Keratinocyte (primary cell): Measurements from ENCODE around the gene NHLRC3. TPM values are rescaled to one million over a fixed set of nuclear protein-coding genes. Genes with fewer than 3 reads are reported as not detected.
A peak's percentile ranks its signal among the peaks of the same experiment; 100 is the strongest.

ENCODE experiments used
- DNase-seq: peaks from one replicate; pipeline ENCODE4 v3.0.0-alpha.2; 2011; ENCODE audit warnings: low read depth, missing footprints, low spot score
- FAIRE-seq: peaks from 2 replicates; lab custom pipeline; 2011; peaks lifted over from hg19 to GRCh38; lab: Jason Lieb, UNC
- H2AFZ ChIP-seq: 2 replicates; pipeline ENCODE4 v1.6.0; 2012; ENCODE audit warnings: low read length, control low read depth, inconsistent platforms; ENCODE audit not compliant: control insufficient read depth
- H3K27ac ChIP-seq: 2 replicates; pipeline ENCODE4 v1.5.1; 2011; ENCODE audit warnings: low read length; ENCODE audit not compliant: control insufficient read depth, insufficient read depth
- H3K27me3 ChIP-seq: 3 replicates; pipeline ENCODE4 v1.6.0; 2011; ENCODE audit warnings: low read length; ENCODE audit not compliant: control insufficient read depth, insufficient read depth; ENCODE audit errors: extremely low read depth
- H3K36me3 ChIP-seq, 2 experiments: 2 replicates in 1 of 2; 3 replicates in 1 of 2; pipeline ENCODE4 v1.5.1; 2011; ENCODE audit warnings: low read length in 2 of 2, mild to moderate bottlenecking in 1 of 2; ENCODE audit not compliant: control insufficient read depth in 2 of 2, insufficient read depth in 2 of 2; ENCODE audit errors: extremely low read depth in 1 of 2
- H3K4me1 ChIP-seq: 3 replicates; pipeline ENCODE4 v1.5.1; 2011; ENCODE audit warnings: low read length; ENCODE audit not compliant: control insufficient read depth, insufficient read depth; ENCODE audit errors: extremely low read depth
- H3K4me2 ChIP-seq: 3 replicates; pipeline ENCODE4 v1.6.0; 2011; ENCODE audit warnings: low read depth, low read length; ENCODE audit not compliant: control insufficient read depth, insufficient read depth; ENCODE audit errors: extremely low read depth
- H3K4me3 ChIP-seq, 3 experiments: fragments of 200-600 bp in 1 of 3; sonication (generic) in 1 of 3; 2 replicates in 2 of 3; 3 replicates in 1 of 3; pipeline ENCODE4 v1.5.1; 2011 to 2016; ENCODE audit warnings: low read length in 3 of 3, mild to moderate bottlenecking in 3 of 3, control low read depth in 2 of 3, inconsistent platforms in 1 of 3, low read depth in 1 of 3, mixed read lengths in 1 of 3, mixed run types in 1 of 3, moderate library complexity in 1 of 3; ENCODE audit not compliant: control insufficient read depth in 2 of 3, insufficient read depth in 2 of 3; ENCODE audit errors: extremely low read depth in 1 of 3
- H3K79me2 ChIP-seq: 2 replicates; pipeline ENCODE4 v1.6.0; 2012; ENCODE audit warnings: low read length; ENCODE audit not compliant: control insufficient read depth, insufficient read depth
- H3K9ac ChIP-seq: 3 replicates; pipeline ENCODE4 v1.6.0; 2011; ENCODE audit warnings: low read length; ENCODE audit not compliant: control insufficient read depth, insufficient read depth; ENCODE audit errors: extremely low read depth
- H3K9me1 ChIP-seq: 3 replicates; pipeline ENCODE4 v1.6.0; 2011; ENCODE audit warnings: low read length; ENCODE audit not compliant: control insufficient read depth, insufficient read depth; ENCODE audit errors: extremely low read depth
- H3K9me3 ChIP-seq: 2 replicates; pipeline ENCODE4 v1.5.1; 2012; ENCODE audit warnings: low read depth, low read length; ENCODE audit not compliant: control insufficient read depth
- H4K20me1 ChIP-seq: 3 replicates; pipeline ENCODE4 v1.6.0; 2011; ENCODE audit warnings: low read length; ENCODE audit not compliant: control insufficient read depth, insufficient read depth; ENCODE audit errors: extremely low read depth
- CTCF ChIP-seq, 3 experiments: IDR thresholded peaks in 1 of 3; conservative IDR thresholded peaks in 1 of 3; optimal IDR thresholded peaks in 1 of 3; 2 replicates in 2 of 3; 3 replicates in 1 of 3; pipeline versions ENCODE3 to v1.5.1; 2011; ENCODE audit warnings: low read length in 3 of 3, mild to moderate bottlenecking in 3 of 3, moderate library complexity in 2 of 3, control low read depth in 1 of 3, inconsistent platforms in 1 of 3; ENCODE audit not compliant: insufficient read depth in 2 of 3; ENCODE audit errors: extremely low read depth in 1 of 3
- EZH2 ChIP-seq: IDR thresholded peaks from one replicate; pipeline ENCODE4 v1.6.1; 2012; ENCODE audit warnings: inconsistent platforms, mild to moderate bottlenecking, low read length, moderate library complexity
- dilution Hi-C: fragments of 300-500 bp; cut with MboI; formaldehyde crosslinking; loops from one replicate; pipeline ENCODE4 v1.7.0; 2020; ENCODE audit warnings: low sequenced_read_pairs; ENCODE audit not compliant: extremely low pct_ligation_motif_present
- polyA plus RNA-seq, 5 experiments: library from polyadenylated mRNA; depleted of rRNA in 3 of 5; stranded (reverse) in 3 of 5; stranded (forward) in 1 of 5; unstranded in 1 of 5; fragments of >200 nt; gene quantifications; 1 replicate in 1 of 5; 2 replicates in 3 of 5; 3 replicates in 1 of 5; pipeline versions ENCODE4 v1.2.1 to v1.2.3, GENCODE V29; 2011 to 2012; ENCODE audit warnings: missing spikeins in 2 of 5, low read depth in 1 of 5, low replicate concordance in 1 of 5

Gene NHLRC3
- polyA plus RNA-seq, 1 donor (not counting 4 experiments of a cell fraction or from before 2014, with no cell fraction given), result 9.6 TPM

DNA sequence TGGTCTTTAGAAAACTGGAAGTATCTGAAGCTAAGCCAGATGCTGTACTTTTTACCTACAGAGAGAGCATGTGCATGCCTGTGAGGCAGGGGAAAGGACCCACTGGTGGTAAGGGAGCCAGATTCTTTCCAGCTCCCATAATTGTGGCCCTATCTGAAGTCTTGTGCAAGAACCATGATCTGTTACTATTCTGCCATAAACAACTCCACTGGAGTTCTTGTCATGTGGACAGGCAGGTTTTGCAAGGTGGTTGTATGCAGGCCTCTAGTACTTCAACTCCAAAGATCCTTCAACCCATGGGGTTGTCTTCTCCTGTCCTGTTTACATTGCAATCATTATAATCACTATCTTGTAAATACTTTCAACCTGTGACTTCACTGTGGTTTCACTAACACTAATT lies 14.5 kb upstream of the NHLRC3 start:
- dilution Hi-C loops, result no loop called here
- no peaks in the 10 kb centered on the region for H3K27me3 ChIP-seq
- no peak overlapping the region for H2AFZ ChIP-seq
- TF ChIP-seq CTCF (optimal IDR thresholded peaks at IDR 0.05 in 1 of 3, IDR thresholded peaks at IDR 0.05 in 1 of 3, conservative IDR thresholded peaks at IDR 0.05 in 1 of 3; ENCODE audit: extremely low read depth in 1 of 3, insufficient read depth in 2 of 3, low read length in 3 of 3) (no peak), EZH2 (no peak)
- H3K79me2 ChIP-seq, result peaks cover 2% of the 10 kb centered on the region
- no peak overlapping the region for H3K9ac ChIP-seq
- no peak overlapping the region for H3K27ac ChIP-seq
- peak; percentile 41 for FAIRE-seq
- H3K9me1 ChIP-seq, result no peaks in the 10 kb centered on the region
- DNase-seq, result no peak
- no peaks in the 10 kb centered on the region for H3K4me1 ChIP-seq
- H3K9me3 ChIP-seq, result no peaks in the 10 kb centered on the region
- H4K20me1 ChIP-seq, result no peaks in the 10 kb centered on the region
- H3K4me2 ChIP-seq, result no peak overlapping the region
- peaks cover 8 to 28% of the 10 kb centered on the region in 2 experiments for H3K36me3 ChIP-seq
- H3K4me3 ChIP-seq, result no peak overlapping the region

GRCh38 chr13:39025433-39025839 lies 12.8 kb upstream of the NHLRC3 start:
- TF ChIP-seq CTCF (optimal IDR thresholded peaks at IDR 0.05 in 1 of 3, IDR thresholded peaks at IDR 0.05 in 1 of 3, conservative IDR thresholded peaks at IDR 0.05 in 1 of 3; ENCODE audit: extremely low read depth in 1 of 3, insufficient read depth in 2 of 3, low read length in 3 of 3) (no peak), EZH2 (no peak)
- Histone ChIP-seq H2AFZ (no peak overlapping the region), H3K4me2 (no peak overlapping the region), H3K79me2 (peaks cover 2% of the 10 kb centered on the region), H3K27ac (no peak overlapping the region), H4K20me1 (no peaks in the 10 kb centered on the region), H3K36me3 (peaks cover 8 to 28% of the 10 kb centered on the region in 2 experiments), H3K27me3 (no peaks in the 10 kb centered on the region), H3K9ac (no peak overlapping the region), H3K4me3 (no peak overlapping the region), H3K9me1 (no peaks in the 10 kb centered on the region), H3K9me3 (no peaks in the 10 kb centered on the region), H3K4me1 (no peaks in the 10 kb centered on the region)
- DNase-seq, result no peak
- dilution Hi-C loops, result no loop called here
- no peak for FAIRE-seq
